IMR-90 (cell line): ENCODE measurements around the gene PRM3. TPM values are rescaled to one million over a fixed set of nuclear protein-coding genes. Genes with fewer than 3 reads are reported as not detected.
A peak's percentile ranks its signal among the peaks of the same experiment; 100 is the strongest.

Source experiments
- ATAC-seq: fragments of 200-7000 bp; cut with Tn5 transposase; 2 replicates; pipeline ENCODE4 v1.9.1; 2020; ENCODE audit warnings: low read depth, mild to moderate bottlenecking, moderate library complexity
- BruUV-seq: library from RNA; stranded (reverse); fragments of 400-500 nt; replicated peaks from 2 replicates; lab custom pipeline; 2021; lab: Mats Ljungman, UMichigan
- CTCF ChIA-PET: fragments of 300-600 bp; formaldehyde crosslinking; extraction: SDS; loops from one replicate; lab custom pipeline; 2021; ENCODE audit warnings: antibody characterized with exemption; lab: Yijun Ruan, JAX
- POLR2A ChIA-PET: fragments of 300-600 bp; sonication (Branson Sonifier 250); formaldehyde crosslinking; loops from one replicate; lab custom pipeline; 2022; ENCODE audit warnings: antibody characterized with exemption; ENCODE audit not compliant: unreplicated experiment; lab: Charles Lee
- DNase-seq: peaks from one replicate; pipeline ENCODE4 v3.0.0; 2013
- H2AFZ ChIP-seq: replicated peaks from 2 replicates; pipeline ENCODE3; 2013; ENCODE audit warnings: low read length, mild to moderate bottlenecking; ENCODE audit not compliant: poor library complexity
- H2AK5ac ChIP-seq: 2 replicates; pipeline ENCODE4 v1.6.1; 2013; ENCODE audit warnings: low read depth, low read length, inconsistent platforms
- H2AK9ac ChIP-seq: replicated peaks from 2 replicates; pipeline ENCODE3; 2013; ENCODE audit warnings: mild to moderate bottlenecking, low read depth, low read length, moderate library complexity; ENCODE audit not compliant: poor library complexity
- H2BK120ac ChIP-seq: 2 replicates; pipeline ENCODE4 v1.6.1; 2013; ENCODE audit warnings: low read depth, low read length, inconsistent platforms
- H2BK15ac ChIP-seq: 3 replicates; pipeline ENCODE4 v1.6.1; 2013; ENCODE audit warnings: low read depth, low read length, inconsistent platforms
- H2BK20ac ChIP-seq: 2 replicates; pipeline ENCODE4 v1.6.1; 2013; ENCODE audit warnings: low read depth, mild to moderate bottlenecking, inconsistent platforms, low read length, moderate library complexity
- H2BK5ac ChIP-seq: 2 replicates; pipeline ENCODE4 v1.6.1; 2013; ENCODE audit warnings: mild to moderate bottlenecking, low read depth, low read length, inconsistent platforms; ENCODE audit not compliant: poor library complexity, severe bottlenecking
- H3K14ac ChIP-seq: replicated peaks from 2 replicates; pipeline ENCODE4 v1.6.1; 2013; ENCODE audit warnings: low read depth, low read length, inconsistent platforms
- H3K18ac ChIP-seq: 2 replicates; pipeline ENCODE4 v1.6.1; 2013; ENCODE audit warnings: low read depth, low read length, control low read depth
- H3K23ac ChIP-seq: 2 replicates; pipeline ENCODE4 v1.6.1; 2013; ENCODE audit warnings: low read depth, low read length, inconsistent platforms
- H3K27ac ChIP-seq: 2 replicates; pipeline ENCODE4 v1.5.1; 2013; ENCODE audit warnings: mild to moderate bottlenecking, control low read depth, low read length; ENCODE audit not compliant: insufficient read depth
- H3K27me3 ChIP-seq: 2 replicates; pipeline ENCODE4 v1.6.1; 2013; ENCODE audit warnings: low read length; ENCODE audit not compliant: control insufficient read depth, insufficient read depth
- H3K36me3 ChIP-seq: 2 replicates; pipeline ENCODE4 v1.6.1; 2013; ENCODE audit warnings: low read length, mixed read lengths; ENCODE audit not compliant: control insufficient read depth, insufficient read depth
- H3K4ac ChIP-seq: 2 replicates; pipeline ENCODE4 v1.6.1; 2013; ENCODE audit warnings: low read depth, low read length, inconsistent platforms
- H3K4me1 ChIP-seq: 2 replicates; pipeline ENCODE4 v1.6.1; 2013; ENCODE audit warnings: low read length, mixed read lengths; ENCODE audit not compliant: control insufficient read depth, insufficient read depth
- H3K4me2 ChIP-seq: 2 replicates; pipeline ENCODE4 v1.6.1; 2013; ENCODE audit warnings: low read depth, mild to moderate bottlenecking, control low read depth, low read length, moderate library complexity
- H3K4me3 ChIP-seq: 2 replicates; pipeline ENCODE4 v1.5.1; 2013; ENCODE audit warnings: low read depth, mild to moderate bottlenecking, control low read depth, low read length, moderate library complexity; ENCODE audit not compliant: insufficient read depth
- H3K56ac ChIP-seq: 2 replicates; pipeline ENCODE4 v1.6.1; 2013; ENCODE audit warnings: low read length, inconsistent platforms; ENCODE audit not compliant: insufficient read depth; ENCODE audit errors: extremely low read depth
- H3K79me1 ChIP-seq, 2 experiments: 2 replicates each; pipeline ENCODE4 v1.6.1; 2013; ENCODE audit warnings: low read length in 2 of 2, inconsistent platforms in 1 of 2, low read depth in 1 of 2
- H3K9ac ChIP-seq: 2 replicates; pipeline ENCODE4 v1.6.1; 2013; ENCODE audit warnings: low read depth, low read length, control low read depth
- H3K9me1 ChIP-seq: 2 replicates; pipeline ENCODE4 v1.6.1; 2013; ENCODE audit warnings: low read length, inconsistent platforms; ENCODE audit not compliant: insufficient read depth
- H3K9me3 ChIP-seq: 2 replicates; pipeline ENCODE4 v1.6.1; 2013; ENCODE audit warnings: low read length; ENCODE audit not compliant: control insufficient read depth, insufficient read depth
- H4K20me1 ChIP-seq: 2 replicates; pipeline ENCODE4 v1.6.1; 2013; ENCODE audit warnings: low read length, inconsistent platforms; ENCODE audit not compliant: insufficient read depth
- H4K5ac ChIP-seq: 2 replicates; pipeline ENCODE4 v1.6.1; 2013; ENCODE audit warnings: mild to moderate bottlenecking, low read depth, low read length, control low read depth
- H4K8ac ChIP-seq, 2 experiments: 2 replicates each; pipeline ENCODE4 v1.6.1; 2013; ENCODE audit warnings: low read depth in 2 of 2, low read length in 2 of 2, control low read depth in 1 of 2, inconsistent platforms in 1 of 2
- H4K91ac ChIP-seq: 2 replicates; pipeline ENCODE4 v1.6.1; 2013; ENCODE audit warnings: low read depth, low read length, inconsistent platforms; ENCODE audit not compliant: insufficient read depth
- BHLHE40 ChIP-seq: fragments of 150-350 bp; IDR thresholded peaks from 2 replicates; pipeline ENCODE4 v1.6.1; 2016; ENCODE audit warnings: mild to moderate bottlenecking, low read depth, low read length
- CEBPB ChIP-seq: IDR thresholded peaks from 2 replicates; pipeline ENCODE4 v1.6.1; 2012; ENCODE audit warnings: low read depth, low read length, improper control_type of control experiment
- MAFK ChIP-seq: IDR thresholded peaks from 2 replicates; pipeline ENCODE4 v1.6.1; 2012; ENCODE audit warnings: low read depth, low read length, improper control_type of control experiment
- MAZ ChIP-seq: IDR thresholded peaks from 2 replicates; pipeline ENCODE4 v1.6.1; 2012; ENCODE audit warnings: low read depth, mild to moderate bottlenecking, low read length, improper control_type of control experiment, moderate library complexity, borderline replicate concordance
- MXI1 ChIP-seq: IDR thresholded peaks from 2 replicates; pipeline ENCODE4 v1.6.1; 2012; ENCODE audit warnings: low read depth, mild to moderate bottlenecking, low read length, moderate library complexity, borderline replicate concordance
- POLR2A ChIP-seq: IDR thresholded peaks from 2 replicates; pipeline ENCODE4 v1.6.1; 2012; ENCODE audit warnings: mild to moderate bottlenecking, low read depth, low read length
- RAD21 ChIP-seq: IDR thresholded peaks from 2 replicates; pipeline ENCODE4 v1.6.1; 2012; ENCODE audit warnings: low read length, improper control_type of control experiment
- RCOR1 ChIP-seq: IDR thresholded peaks from 2 replicates; pipeline ENCODE4 v1.6.1; 2012; ENCODE audit warnings: mild to moderate bottlenecking, low read length, improper control_type of control experiment; ENCODE audit not compliant: insufficient replicate concordance
- RFX5 ChIP-seq: IDR thresholded peaks from 2 replicates; pipeline ENCODE4 v1.8.0; 2012; ENCODE audit warnings: low read depth, mild to moderate bottlenecking, low read length, moderate library complexity
- WGBS, 2 experiments: methylation state at CpG; one replicate each; pipeline versions ENCODE4 v1.1.5 to v1.1.7; 2013; ENCODE audit warnings: missing lambda C conversion rate in 2 of 2; ENCODE audit not compliant: insufficient read length in 1 of 2; ENCODE audit errors: extremely low coverage in 2 of 2; 5-methylcytosine and 5-hydroxymethylcytosine counted together
- dilution Hi-C: fragments of 300-500 bp; cut with HindIII; formaldehyde crosslinking; loops from one replicate; pipeline ENCODE4 v1.14.3; 2018; ENCODE audit warnings: low sequenced_read_pairs; ENCODE audit not compliant: unreplicated experiment
- in situ Hi-C: fragments of 300-500 bp; cut with MboI; formaldehyde crosslinking; loops from 3 replicates; pipeline ENCODE4 v1.14.3; 2019; ENCODE audit warnings: low sequenced_read_pairs, inconsistent platforms, mixed read lengths
- intact Hi-C: fragments of 100-400 bp; cut with micrococcal nuclease; formaldehyde crosslinking; loops from 2 replicates; pipeline ENCODE4 v1.10.0; 2022
- polyA plus RNA-seq, 3 experiments: library from polyadenylated mRNA; depleted of rRNA; stranded (reverse); fragments of >200 nt; gene quantifications; 2 replicates each; pipeline ENCODE4 v1.2.3, GENCODE V29; 2012; ENCODE audit warnings: low replicate concordance in 1 of 3
- total RNA-seq: library from RNA; depleted of rRNA; stranded (reverse); fragments of >200 nt; gene quantifications from 2 replicates; pipeline ENCODE4 v1.2.3, GENCODE V29; 2012
- TF ChIP-seq, protein P1 (sequence below): conservative IDR thresholded peaks from 2 replicates; pipeline ENCODE4 v1.5.1; 2012; ENCODE audit warnings: mild to moderate bottlenecking, low read depth, low read length, improper control_type of control experiment
- TF ChIP-seq, protein P2 (sequence below): fragments of 150-350 bp; IDR thresholded peaks from 2 replicates; pipeline ENCODE4 v1.6.1; 2017; ENCODE audit warnings: mild to moderate bottlenecking, antibody characterized with exemption, low read length, low read depth
- TF ChIP-seq, protein P3 (sequence below): fragments of 150-350 bp; IDR thresholded peaks from 2 replicates; pipeline ENCODE4 v1.6.1; 2016; ENCODE audit warnings: low read depth, mild to moderate bottlenecking, low read length, moderate library complexity, borderline replicate concordance

Gene PRM3
- total and polyA plus RNA-seq, 2 of the 4 experiments (the other 2 are of a cell fraction): not detected

DNA sequence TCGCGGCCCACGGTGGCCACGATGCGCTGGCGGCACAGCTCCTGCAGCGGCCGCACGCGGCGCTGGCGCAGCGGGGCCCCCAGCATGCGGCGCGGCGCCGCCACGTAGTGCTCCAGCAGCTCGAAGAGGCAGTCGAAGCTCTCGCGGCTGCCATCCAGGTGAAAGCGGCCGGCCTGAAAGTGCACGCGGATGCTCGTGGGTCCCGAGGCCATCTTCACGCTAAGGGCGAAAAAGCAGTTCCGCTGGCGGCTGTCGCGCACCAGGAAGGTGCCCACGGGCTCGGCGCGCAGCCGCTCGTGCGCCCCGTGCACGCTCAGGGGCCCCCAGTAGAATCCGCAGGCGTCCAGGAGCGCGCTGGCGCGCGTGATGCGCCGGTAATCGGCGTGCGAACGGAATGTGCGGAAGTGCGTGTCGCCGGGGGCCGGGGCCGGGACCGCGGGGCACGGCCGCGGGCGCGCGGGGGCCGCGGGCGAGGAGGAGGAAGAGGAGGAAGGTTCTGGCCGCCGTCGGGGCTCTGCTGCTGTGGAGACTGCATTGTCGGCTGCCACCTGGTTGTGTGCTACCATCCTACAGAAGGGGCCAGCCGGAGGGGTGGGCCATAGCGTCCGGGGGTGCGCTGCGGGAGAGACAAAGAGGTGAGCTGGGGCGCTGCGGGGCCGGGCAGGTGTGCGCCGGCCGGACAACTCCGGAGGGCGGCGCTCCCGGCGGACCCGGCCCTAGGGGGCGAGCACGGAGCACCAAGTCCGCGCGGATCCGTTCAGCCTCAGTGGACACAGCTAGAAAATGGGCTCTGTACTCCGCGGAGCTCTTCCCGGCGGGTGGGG, 18.3 kb downstream of the PRM3 start:
- ATAC-seq (no peak), DNase-seq (peak; percentile 34)
- TF ChIP-seq, protein P1, sequence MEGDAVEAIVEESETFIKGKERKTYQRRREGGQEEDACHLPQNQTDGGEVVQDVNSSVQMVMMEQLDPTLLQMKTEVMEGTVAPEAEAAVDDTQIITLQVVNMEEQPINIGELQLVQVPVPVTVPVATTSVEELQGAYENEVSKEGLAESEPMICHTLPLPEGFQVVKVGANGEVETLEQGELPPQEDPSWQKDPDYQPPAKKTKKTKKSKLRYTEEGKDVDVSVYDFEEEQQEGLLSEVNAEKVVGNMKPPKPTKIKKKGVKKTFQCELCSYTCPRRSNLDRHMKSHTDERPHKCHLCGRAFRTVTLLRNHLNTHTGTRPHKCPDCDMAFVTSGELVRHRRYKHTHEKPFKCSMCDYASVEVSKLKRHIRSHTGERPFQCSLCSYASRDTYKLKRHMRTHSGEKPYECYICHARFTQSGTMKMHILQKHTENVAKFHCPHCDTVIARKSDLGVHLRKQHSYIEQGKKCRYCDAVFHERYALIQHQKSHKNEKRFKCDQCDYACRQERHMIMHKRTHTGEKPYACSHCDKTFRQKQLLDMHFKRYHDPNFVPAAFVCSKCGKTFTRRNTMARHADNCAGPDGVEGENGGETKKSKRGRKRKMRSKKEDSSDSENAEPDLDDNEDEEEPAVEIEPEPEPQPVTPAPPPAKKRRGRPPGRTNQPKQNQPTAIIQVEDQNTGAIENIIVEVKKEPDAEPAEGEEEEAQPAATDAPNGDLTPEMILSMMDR: no peak; the same call in 1 of the 2 replicates
- TF ChIP-seq RAD21 (no peak; the same call in 1 of the 2 replicates), MAFK (no peak), BHLHE40 (peak; percentile 31; the same call in 1 of the 2 replicates), MAZ (no peak), RFX5 (no peak), MXI1 (peak; percentile 57; the same call in 1 of the 2 replicates), CEBPB (no peak), POLR2A (no peak), RCOR1 (no peak)
- TF ChIP-seq, protein P2, sequence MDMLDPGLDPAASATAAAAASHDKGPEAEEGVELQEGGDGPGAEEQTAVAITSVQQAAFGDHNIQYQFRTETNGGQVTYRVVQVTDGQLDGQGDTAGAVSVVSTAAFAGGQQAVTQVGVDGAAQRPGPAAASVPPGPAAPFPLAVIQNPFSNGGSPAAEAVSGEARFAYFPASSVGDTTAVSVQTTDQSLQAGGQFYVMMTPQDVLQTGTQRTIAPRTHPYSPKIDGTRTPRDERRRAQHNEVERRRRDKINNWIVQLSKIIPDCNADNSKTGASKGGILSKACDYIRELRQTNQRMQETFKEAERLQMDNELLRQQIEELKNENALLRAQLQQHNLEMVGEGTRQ: no peak
- TF ChIP-seq, protein P3, sequence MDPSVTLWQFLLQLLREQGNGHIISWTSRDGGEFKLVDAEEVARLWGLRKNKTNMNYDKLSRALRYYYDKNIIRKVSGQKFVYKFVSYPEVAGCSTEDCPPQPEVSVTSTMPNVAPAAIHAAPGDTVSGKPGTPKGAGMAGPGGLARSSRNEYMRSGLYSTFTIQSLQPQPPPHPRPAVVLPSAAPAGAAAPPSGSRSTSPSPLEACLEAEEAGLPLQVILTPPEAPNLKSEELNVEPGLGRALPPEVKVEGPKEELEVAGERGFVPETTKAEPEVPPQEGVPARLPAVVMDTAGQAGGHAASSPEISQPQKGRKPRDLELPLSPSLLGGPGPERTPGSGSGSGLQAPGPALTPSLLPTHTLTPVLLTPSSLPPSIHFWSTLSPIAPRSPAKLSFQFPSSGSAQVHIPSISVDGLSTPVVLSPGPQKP: no peak

More for the DNA sequence above, 18.3 kb downstream of the PRM3 start:
- Histone ChIP-seq H4K8ac (peak overlapping the region; percentile 51 to 53; a peak in 2 of 4 replicates), H3K4me3 (peak overlapping the region; percentile 87), H4K20me1 (peaks cover 52% of the 10 kb centered on the region), H4K91ac (peak overlapping the region; percentile 49; the same call in 1 of the 2 replicates), H2BK5ac (peak overlapping the region; percentile 31), H3K9ac (peak overlapping the region; percentile 91), H2AK5ac (peak overlapping the region; percentile 65), H3K27ac (peak overlapping the region; percentile 72), H3K79me1 (peaks cover 14 to 40% of the 10 kb centered on the region in 2 experiments; a peak in 3 of 4 replicates), H3K23ac (0 out of 2 replicates have a peak overlapping the region, but pooled peaks have one; percentile 48), H4K5ac (no peak overlapping the region), H2AK9ac (peak overlapping the region; percentile 83), H3K27me3 (no peaks in the 10 kb centered on the region), H3K4me1 (peaks cover 21% of the 10 kb centered on the region), H3K14ac (peak overlapping the region; percentile 67), H3K56ac (0 out of 2 replicates have a peak overlapping the region, but pooled peaks have one; percentile 0), H3K4me2 (peak overlapping the region; percentile 82), H3K9me1 (peaks cover 9% of the 10 kb centered on the region; the same call in 1 of the 2 replicates), H3K4ac (peak overlapping the region; percentile 69), H2BK120ac (0 out of 2 replicates have a peak overlapping the region, but pooled peaks have one; percentile 18), H3K36me3 (peaks cover 31% of the 10 kb centered on the region), H3K18ac (peak overlapping the region; percentile 59; the same call in 1 of the 2 replicates), H3K9me3 (no peaks in the 10 kb centered on the region), H2BK20ac (no peak overlapping the region), H2BK15ac (no peak overlapping the region), H2AFZ (peak overlapping the region; percentile 58)
- ChIA-PET CTCF (interaction anchor here (0.5 to 2.6 kb wide), 22 partner anchors 13 to 327 kb away, joined by 3 to 14 read pairs (median 3); no protein-coding TSS in a partner anchor), POLR2A (interaction anchor here (0.6 to 1.8 kb wide), 12 partner anchors 19 to 290 kb away, joined by 3 to 18 read pairs (median 5); partner anchors contain the start of gene PRM3)
- WGBS, 2 experiments: 1% methylated on average over 72 of the region's 105 CpGs; no CpG with 5 or more reads in 1 of the 2 experiments
- dilution Hi-C loops: no loop called here
- in situ Hi-C loops: loop anchor here (5.0 kb wide), 3 partner anchors 107 to 288 kb away; no protein-coding TSS in a partner anchor
- no TSS peak for BruUV-seq
- intact Hi-C loops: loop anchor here (1.0 to 10.0 kb wide), 6 partner anchors 120 to 291 kb away; no protein-coding TSS in a partner anchor
